Naive thymus-derived CD4-positive, alpha-beta T cell (primary cell): ENCODE results near the gene CD8A. TPM values are rescaled to one million over a fixed set of nuclear protein-coding genes. Genes with fewer than 3 reads are reported as not detected.
A peak's percentile ranks its signal among the peaks of the same experiment; 100 is the strongest.

Experiments
- ATAC-seq: fragments of 150-1000 bp; cut with Tn5 transposase; 2 replicates; pipeline ENCODE4 v1.10.0; 2021; ENCODE audit warnings: mild to moderate bottlenecking, moderate library complexity
- CTCF ChIA-PET: fragments of 350-600 bp; sonication (Branson Sonifier 250); formaldehyde crosslinking; loops from one replicate; lab custom pipeline; 2021; ENCODE audit warnings: antibody characterized with exemption; lab: Charles Lee
- POLR2A ChIA-PET: fragments of 350-600 bp; sonication (Branson Sonifier 250); formaldehyde crosslinking; loops from one replicate; lab custom pipeline; 2021; ENCODE audit warnings: antibody characterized with exemption, inconsistent platforms; lab: Charles Lee
- DNase-seq, 9 donors: peaks; one replicate each; pipeline versions ENCODE4 v3.0.0 to v3.0.0-alpha.2; 2020 to 2022; ENCODE audit warnings: mixed read lengths in 1 of 9
- H3K27ac ChIP-seq: one replicate; pipeline ENCODE4 v1.7.0; 2013; ENCODE audit warnings: mild to moderate bottlenecking, low read depth, low read length, moderate library complexity
- H3K27me3 ChIP-seq, 2 donors: one replicate each; pipeline ENCODE4 v1.7.0; 2013; ENCODE audit warnings: low read length in 2 of 2, mild to moderate bottlenecking in 2 of 2, moderate library complexity in 2 of 2; ENCODE audit not compliant: control insufficient read depth in 2 of 2, insufficient read depth in 2 of 2
- H3K36me3 ChIP-seq, 3 experiments: 1 replicate in 2 of 3; 2 replicates in 1 of 3; pipeline ENCODE4 v1.7.0; 2013; ENCODE audit warnings: low read length in 3 of 3, mild to moderate bottlenecking in 3 of 3, moderate library complexity in 1 of 3; ENCODE audit not compliant: insufficient read depth in 3 of 3, control insufficient read depth in 2 of 3
- H3K4me1 ChIP-seq, 2 donors: one replicate each; pipeline ENCODE4 v1.7.0; 2013; ENCODE audit warnings: low read length in 2 of 2, mild to moderate bottlenecking in 2 of 2, moderate library complexity in 1 of 2; ENCODE audit not compliant: control insufficient read depth in 2 of 2, insufficient read depth in 2 of 2
- H3K4me3 ChIP-seq: 2 replicates; pipeline ENCODE4 v1.7.0; 2013; ENCODE audit warnings: mild to moderate bottlenecking, low read length
- H3K9me3 ChIP-seq, 3 experiments: 1 replicate in 2 of 3; 2 replicates in 1 of 3; pipeline ENCODE4 v1.7.0; 2013; ENCODE audit warnings: low read length in 3 of 3; ENCODE audit not compliant: control insufficient read depth in 2 of 3
- H3K27ac Mint-ChIP-seq, 9 donors: one replicate each; pipeline ENCODE4 v1.8.0; 2020 to 2022; ENCODE audit warnings: mixed read lengths in 9 of 9, mild to moderate bottlenecking in 8 of 9, moderate library complexity in 5 of 9, inconsistent platforms in 2 of 9
- H3K27me3 Mint-ChIP-seq, 5 donors: one replicate each; pipeline ENCODE4 v1.8.0; 2021 to 2022; ENCODE audit warnings: mixed read lengths in 5 of 5, mild to moderate bottlenecking in 1 of 5
- H3K36me3 Mint-ChIP-seq, 5 donors: one replicate each; pipeline ENCODE4 v1.8.0; 2020 to 2022; ENCODE audit warnings: mixed read lengths in 5 of 5, mild to moderate bottlenecking in 3 of 5, inconsistent platforms in 1 of 5
- H3K4me1 Mint-ChIP-seq, 7 donors: one replicate each; pipeline ENCODE4 v1.8.0; 2020 to 2022; ENCODE audit warnings: mixed read lengths in 7 of 7, mild to moderate bottlenecking in 3 of 7, inconsistent platforms in 1 of 7
- H3K4me3 Mint-ChIP-seq, 10 donors: one replicate each; pipeline ENCODE4 v1.8.0; 2020 to 2022; ENCODE audit warnings: mild to moderate bottlenecking in 10 of 10, mixed read lengths in 10 of 10, moderate library complexity in 6 of 10, inconsistent platforms in 2 of 10
- H3K9me3 Mint-ChIP-seq, 11 donors: one replicate each; pipeline ENCODE4 v1.8.0; 2020 to 2022; ENCODE audit warnings: mixed read lengths in 11 of 11, mild to moderate bottlenecking in 4 of 11, inconsistent platforms in 1 of 11, moderate library complexity in 1 of 11
- intact Hi-C, 2 donors: fragments of 100-400 bp; cut with micrococcal nuclease; formaldehyde crosslinking; loops; one replicate each; pipeline ENCODE4 v1.15.1; 2023
- polyA plus RNA-seq, 2 donors: library from polyadenylated mRNA; unstranded; fragments of 300-500 nt; fragmentation: Illumina TruSeq; gene quantifications; one replicate each; pipeline ENCODE4 v1.2.3, GENCODE V29; 2021
- total RNA-seq, 6 experiments: library from RNA in 5 of 6; stranded (reverse) in 5 of 6; gene quantifications; 1 replicate in 5 of 6; 2 replicates in 1 of 6; pipeline ENCODE4 v1.2.3 and lab custom pipeline; 2021 to 2026

The CD8A gene
- total and polyA plus RNA-seq, 7 experiments from 2014 or later, result 0.16 to 56.0 (median 1.6) TPM

DNA sequence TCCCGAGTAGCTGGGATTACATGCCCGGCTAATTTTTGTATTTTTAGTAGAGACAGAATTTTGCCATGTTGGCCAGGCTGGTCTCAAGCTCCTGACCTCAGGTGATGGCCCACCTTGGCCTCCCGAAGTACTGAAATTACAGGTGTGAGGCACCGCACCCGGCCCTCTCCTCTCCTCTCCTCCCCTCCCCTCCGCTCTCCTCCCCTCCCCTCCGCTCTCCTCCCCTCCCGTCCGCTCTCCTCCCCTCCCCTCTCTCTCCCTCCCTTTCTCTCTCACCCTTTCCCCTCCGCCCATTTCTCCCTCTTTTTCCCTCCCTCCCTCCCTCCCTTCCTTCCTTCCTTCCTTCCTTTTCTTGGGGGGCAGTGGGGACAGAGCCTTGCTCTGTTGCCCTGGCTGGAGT is 42.6 kb upstream of the CD8A start:
- H3K27ac ChIP-seq, result no peak overlapping the region
- H3K4me1 ChIP-seq, result peaks cover 0 to 32% of the 10 kb centered on the region in 2 donors
- no peaks in the 10 kb centered on the region for H3K27me3 ChIP-seq
- Mint-ChIP-seq H3K36me3 (no peaks in the 10 kb centered on the region), H3K4me1 (peaks cover 0 to 17% (median 12%) of the 10 kb centered on the region in 7 donors), H3K27ac (no peak overlapping the region), H3K4me3 (no peak overlapping the region), H3K9me3 (peaks cover 0 to 2% (median 0%) of the 10 kb centered on the region in 11 donors), H3K27me3 (peaks cover 0 to 13% (median 0%) of the 10 kb centered on the region in 5 donors)
- CTCF ChIA-PET, result no interaction called here
- POLR2A ChIA-PET, result no interaction called here
- no peak overlapping the region for H3K4me3 ChIP-seq
- ATAC-seq (no peak), DNase-seq (no peak)
- intact Hi-C loops, result no loop called here
- no peaks in the 10 kb centered on the region for H3K36me3 ChIP-seq
- no peaks in the 10 kb centered on the region for H3K9me3 ChIP-seq

DNA sequence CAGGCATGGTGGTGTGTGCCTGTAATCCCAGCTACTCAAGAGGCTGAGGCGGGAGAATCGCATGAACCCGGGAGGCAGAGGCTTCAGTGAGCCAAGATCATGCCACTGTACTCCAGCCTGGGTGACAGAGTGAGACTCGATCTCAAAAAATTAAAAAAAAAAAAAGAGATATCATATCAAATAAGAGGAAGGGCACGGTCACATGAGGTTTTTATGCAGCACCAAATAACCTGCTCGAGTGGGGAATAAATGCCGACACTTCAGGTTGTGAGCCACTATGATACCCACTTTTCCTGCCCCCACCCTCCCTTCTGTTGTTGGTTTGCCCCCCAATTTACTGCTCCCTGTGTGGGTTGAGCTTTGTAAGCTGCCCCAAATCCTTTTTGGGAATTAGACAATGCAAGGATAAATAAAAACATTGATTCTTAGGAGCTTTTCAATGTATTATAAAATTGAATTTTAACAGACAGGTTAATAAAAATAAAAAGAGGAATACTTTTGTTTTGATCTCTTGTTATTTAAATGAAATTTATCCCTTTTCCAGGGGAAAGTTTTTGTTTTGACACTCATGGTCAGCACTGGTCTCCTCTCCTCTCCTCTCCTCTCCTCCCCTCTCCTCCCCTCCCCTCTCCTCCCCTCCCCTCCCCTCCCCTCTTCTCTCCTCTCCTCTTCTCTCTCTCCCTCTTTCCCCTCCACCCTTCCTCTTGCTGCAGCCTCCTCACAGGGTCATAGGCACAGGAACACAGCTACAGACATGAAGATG is 41.8 kb upstream of the CD8A start:
- Mint-ChIP-seq H3K36me3 (no peaks in the 10 kb centered on the region), H3K4me3 (no peak overlapping the region), H3K4me1 (peaks cover 4 to 19% (median 14%) of the 10 kb centered on the region in 7 donors), H3K9me3 (peaks cover 0 to 2% (median 0%) of the 10 kb centered on the region in 11 donors), H3K27me3 (peaks cover 0 to 16% (median 0%) of the 10 kb centered on the region in 5 donors), H3K27ac (no peak overlapping the region)
- Histone ChIP-seq H3K9me3 (no peaks in the 10 kb centered on the region), H3K27me3 (no peaks in the 10 kb centered on the region), H3K27ac (no peak overlapping the region), H3K36me3 (no peaks in the 10 kb centered on the region), H3K4me1 (peaks cover 0 to 39% of the 10 kb centered on the region in 2 donors), H3K4me3 (no peak overlapping the region)
- ATAC-seq (no peak), DNase-seq (no peak)
- POLR2A ChIA-PET, result no interaction called here
- intact Hi-C loops, result no loop called here
- CTCF ChIA-PET, result interaction anchor here (1.0 kb wide), 1 partner anchor 16 kb away, joined by 3 read pairs; no protein-coding TSS in a partner anchor

DNA sequence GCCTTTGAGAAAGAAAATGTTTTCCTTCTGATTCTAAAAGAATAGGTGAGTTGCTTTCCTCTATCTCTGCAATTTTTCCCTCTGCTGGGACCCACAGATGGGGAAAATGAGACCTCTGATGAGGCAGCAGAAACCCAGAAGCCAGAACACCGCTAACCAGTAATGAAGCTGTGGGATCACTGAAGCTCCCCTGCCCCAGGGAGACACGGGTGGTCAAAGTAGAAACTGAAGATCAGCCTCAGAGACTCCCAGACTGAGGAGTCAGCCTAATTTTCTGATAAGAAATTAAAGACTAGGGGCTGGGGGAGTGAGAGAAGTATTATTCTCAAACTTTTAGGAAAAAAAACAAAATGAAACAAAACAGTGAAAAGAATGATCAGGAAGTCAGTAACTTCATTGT is 40.8 kb upstream of the CD8A start:
- Mint-ChIP-seq H3K4me3 (no peak overlapping the region), H3K9me3 (peaks cover 0 to 2% (median 0%) of the 10 kb centered on the region in 11 donors), H3K4me1 (peaks cover 3 to 18% (median 16%) of the 10 kb centered on the region in 7 donors), H3K27ac (peak overlapping the region in 3 of 9 donors; percentile 19 to 67 (median 57)), H3K36me3 (no peaks in the 10 kb centered on the region), H3K27me3 (peaks cover 0 to 16% (median 0%) of the 10 kb centered on the region in 5 donors)
- H3K4me1 ChIP-seq, result peaks cover 2 to 40% of the 10 kb centered on the region in 2 donors
- no peak for DNase-seq
- no peaks in the 10 kb centered on the region for H3K27me3 ChIP-seq
- intact Hi-C loops, result no loop called here
- ChIA-PET POLR2A (no interaction called here), CTCF (no interaction called here)
- ATAC-seq, result no peak
- H3K4me3 ChIP-seq, result no peak overlapping the region
- no peak overlapping the region for H3K27ac ChIP-seq
- no peaks in the 10 kb centered on the region for H3K9me3 ChIP-seq
- H3K36me3 ChIP-seq, result no peaks in the 10 kb centered on the region

DNA sequence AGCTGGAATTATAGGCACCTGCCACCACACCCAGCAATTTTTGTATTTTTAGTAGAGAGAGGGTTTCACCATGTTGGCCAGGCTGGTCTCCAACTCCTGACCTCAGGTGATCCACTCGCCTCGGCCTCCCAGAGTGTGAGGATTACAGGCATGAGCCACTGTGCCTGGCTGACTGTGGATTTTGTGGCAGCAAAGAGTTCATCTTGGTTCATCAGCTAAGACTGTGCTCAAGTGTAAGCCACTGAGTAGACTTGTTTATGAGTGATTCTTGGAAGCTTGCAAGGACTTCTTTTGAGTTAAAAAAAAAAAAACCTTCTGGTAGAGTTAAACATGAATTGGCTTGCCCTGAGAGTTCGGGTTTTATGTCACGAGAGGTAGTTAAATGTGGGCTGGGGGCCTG is 36.2 kb upstream of the CD8A start:
- Histone ChIP-seq H3K4me3 (peak overlapping the region; percentile 59), H3K27me3 (no peaks in the 10 kb centered on the region), H3K36me3 (no peaks in the 10 kb centered on the region), H3K9me3 (no peaks in the 10 kb centered on the region), H3K27ac (no peak overlapping the region), H3K4me1 (peaks cover 15 to 57% of the 10 kb centered on the region in 2 donors)
- DNase-seq (no peak), ATAC-seq (no peak)
- Mint-ChIP-seq H3K36me3 (peaks cover 0 to 4% (median 0%) of the 10 kb centered on the region in 5 donors), H3K27me3 (peaks cover under 1 to 10% (median 6%) of the 10 kb centered on the region in 5 donors), H3K9me3 (peaks cover 0 to 12% (median 4%) of the 10 kb centered on the region in 11 donors), H3K4me1 (peaks cover 11 to 39% (median 32%) of the 10 kb centered on the region in 7 donors), H3K27ac (peak overlapping the region in 6 of 9 donors; percentile 33 to 92 (median 60)), H3K4me3 (peak overlapping the region in 5 of 10 donors; percentile 3 to 88 (median 77))
- intact Hi-C loops, result loop anchor here in 1 of 2 donors (2.0 kb wide), 1 partner anchor 16 kb away; no protein-coding TSS in a partner anchor
- CTCF ChIA-PET, result interaction anchor here (1.0 kb wide), 1 partner anchor 20 kb away, joined by 5 read pairs; no protein-coding TSS in a partner anchor
- POLR2A ChIA-PET, result no interaction called here

DNA sequence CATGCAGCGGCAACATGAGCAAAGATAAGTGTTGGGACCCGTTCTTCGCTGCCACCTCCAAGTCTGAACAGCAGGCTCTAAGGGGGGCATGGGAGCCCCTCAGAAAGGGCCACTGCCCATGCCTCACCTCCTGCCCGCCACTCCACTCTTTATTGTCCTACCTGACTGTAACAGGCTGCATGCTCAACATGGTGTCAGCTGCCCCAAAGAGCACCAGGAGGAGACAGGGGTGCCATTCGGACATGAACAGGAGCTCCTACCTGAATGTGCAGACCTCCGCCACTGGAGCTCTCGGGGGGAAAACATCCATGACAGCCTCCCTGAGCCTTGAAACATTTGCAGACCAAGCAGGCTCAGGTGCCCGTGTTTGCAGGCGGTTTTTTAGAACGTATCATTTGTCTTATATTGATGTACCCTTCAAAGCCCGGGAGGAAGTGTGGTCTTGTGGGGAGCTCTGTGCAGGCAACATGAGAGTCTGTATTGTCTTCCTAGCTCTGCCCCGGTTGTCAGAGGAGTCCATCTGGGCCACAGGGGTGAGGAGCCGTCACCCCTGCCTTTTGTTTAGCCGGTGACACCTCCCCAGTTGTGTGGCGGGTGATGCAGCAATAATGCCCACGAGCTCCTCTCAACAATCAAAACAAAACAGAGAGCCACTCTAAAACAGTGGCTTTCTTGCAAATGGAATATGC is 35.1 kb upstream of the CD8A start:
- peaks cover 0 to 14% (median 5%) of the 10 kb centered on the region in 11 donors for H3K9me3 Mint-ChIP-seq
- H3K4me3 Mint-ChIP-seq, result peak overlapping the region; percentile 73 to 88 (median 80)
- no peaks in the 10 kb centered on the region for H3K27me3 ChIP-seq
- intact Hi-C loops, result loop anchor here in 1 of 2 donors (2.0 kb wide), 1 partner anchor 15 kb away; no protein-coding TSS in a partner anchor
- no peaks in the 10 kb centered on the region for H3K36me3 ChIP-seq
- H3K27me3 Mint-ChIP-seq, result peaks cover 3 to 9% (median 4%) of the 10 kb centered on the region in 5 donors
- H3K4me3 ChIP-seq, result peak overlapping the region; percentile 59
- H3K4me1 Mint-ChIP-seq, result peaks cover 11 to 36% (median 29%) of the 10 kb centered on the region in 7 donors
- ATAC-seq (peak; percentile 88), DNase-seq (peak in 7 of 9 donors; percentile 23 to 68 (median 56))
- peaks cover 15 to 55% of the 10 kb centered on the region in 2 donors for H3K4me1 ChIP-seq
- H3K9me3 ChIP-seq, result no peaks in the 10 kb centered on the region
- peaks cover 0 to 4% (median 0%) of the 10 kb centered on the region in 5 donors for H3K36me3 Mint-ChIP-seq
- ChIA-PET CTCF (interaction anchor here (2.7 kb wide), 1 partner anchor 18 kb away, joined by 7 read pairs; no protein-coding TSS in a partner anchor), POLR2A (interaction anchor here (0.8 kb wide), 2 partner anchors 385 to 1890 kb away, joined by 4 read pairs; partner anchors contain the start of gene KDM3A)
- H3K27ac Mint-ChIP-seq, result peak overlapping the region; percentile 49 to 92 (median 76)
- peak overlapping the region; percentile 26 for H3K27ac ChIP-seq

DNA sequence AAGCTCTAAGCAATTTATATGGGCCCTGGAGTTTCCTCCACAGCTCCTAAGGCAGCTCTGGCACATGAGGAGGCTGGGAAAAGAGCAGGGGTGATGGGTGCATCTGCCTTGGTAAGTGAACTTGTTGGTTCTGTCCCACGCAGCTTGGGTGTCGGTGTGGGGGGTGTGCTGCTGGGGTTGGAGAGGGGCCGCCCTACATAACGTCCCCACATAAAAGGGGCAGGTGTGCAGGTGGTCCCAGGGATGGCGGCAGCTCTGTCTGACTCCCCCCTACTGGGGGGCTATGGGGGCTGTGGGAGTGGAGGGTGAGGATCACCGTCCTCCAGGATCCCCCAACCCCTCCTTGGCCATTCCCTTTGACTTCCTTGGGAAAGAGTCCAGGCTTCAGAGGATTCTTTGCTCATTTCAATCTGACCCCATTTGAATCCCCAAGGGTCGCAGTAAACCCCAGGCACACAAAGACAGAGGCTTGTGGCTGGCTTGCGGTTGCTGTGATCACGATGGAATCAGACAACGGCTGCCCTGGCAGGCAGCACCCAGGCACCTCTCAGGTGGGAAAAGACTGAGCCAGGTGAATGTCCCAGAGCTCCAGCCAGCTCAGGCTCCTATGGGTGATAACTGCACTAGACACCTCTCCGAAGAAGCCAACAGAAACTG is 34.5 kb upstream of the CD8A start:
- Histone ChIP-seq H3K9me3 (no peaks in the 10 kb centered on the region), H3K4me3 (peak overlapping the region; percentile 59), H3K4me1 (peaks cover 15 to 61% of the 10 kb centered on the region in 2 donors), H3K36me3 (no peaks in the 10 kb centered on the region), H3K27ac (no peak overlapping the region), H3K27me3 (no peaks in the 10 kb centered on the region)
- Mint-ChIP-seq H3K9me3 (peaks cover 0 to 14% (median 5%) of the 10 kb centered on the region in 11 donors), H3K36me3 (peaks cover 0 to 4% (median 0%) of the 10 kb centered on the region in 5 donors), H3K4me3 (peak overlapping the region in 9 of 10 donors; percentile 73 to 88 (median 82)), H3K27ac (peak overlapping the region in 7 of 9 donors; percentile 49 to 92 (median 76)), H3K4me1 (peaks cover 11 to 36% (median 29%) of the 10 kb centered on the region in 7 donors), H3K27me3 (peaks cover 3 to 9% (median 4%) of the 10 kb centered on the region in 5 donors)
- intact Hi-C loops, result no loop called here
- POLR2A ChIA-PET, result interaction anchor here (0.8 kb wide), 1 partner anchor 384 kb away, joined by 4 read pairs; the partner anchor contains the start of gene KDM3A
- CTCF ChIA-PET, result interaction anchor here (2.7 kb wide), 1 partner anchor 17 kb away, joined by 7 read pairs; no protein-coding TSS in a partner anchor
- DNase-seq (no peak), ATAC-seq (peak; percentile 5)
